Measurements from ENCODE around the gene PCNT. TPM values are rescaled to one million over a fixed set of nuclear protein-coding genes. Genes with fewer than 3 reads are reported as not detected.

Gene PCNT
- total and polyA plus RNA-seq, 9 of the 15 experiments (the other 6 are each of a cell fraction or from before 2014, with no cell fraction given) = 9.1 to 53.5 (median 31.3) TPM

DNA sequence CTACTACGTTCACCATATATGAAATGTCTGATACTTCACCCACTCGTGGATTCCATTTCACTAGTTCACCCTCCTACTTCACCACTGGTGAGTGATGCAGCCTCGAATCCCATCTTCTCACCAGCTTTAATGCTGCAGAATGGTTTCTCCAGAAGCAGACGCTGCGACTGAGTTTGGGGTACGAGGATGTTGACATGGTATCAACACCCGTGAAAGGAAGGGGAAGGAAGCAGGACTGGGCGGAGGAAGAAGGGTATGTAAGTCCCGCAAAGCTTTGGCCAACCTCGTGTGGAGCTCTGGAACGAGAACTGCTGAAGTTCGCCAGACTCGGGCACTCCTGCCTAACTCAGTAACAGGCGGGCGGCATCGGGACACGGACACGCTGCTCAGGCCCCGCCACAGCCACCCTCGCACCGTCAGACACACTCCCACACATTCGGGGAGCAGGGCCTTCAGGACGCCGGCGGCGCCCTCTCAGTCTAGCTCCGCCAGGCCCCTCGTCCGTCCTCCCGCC is 133.9 kb downstream of the PCNT start (continued):
- TF ChIP-seq ZNF12 (CRISPR knock-in tag; IDR thresholded peaks at IDR 0.05) (0 out of 2 replicates have a peak, but pooled peaks have one; percentile 48), SMAD4 (CRISPR knock-in tag; conservative IDR thresholded peaks at IDR 0.05) (0 out of 2 replicates have a peak, but pooled peaks have one; percentile 88), ZNF766 (CRISPR knock-in tag; conservative IDR thresholded peaks at IDR 0.05) (no peak), ZNF717 (CRISPR knock-in tag; IDR thresholded peaks at IDR 0.05) (no peak), MXI1 (IDR thresholded peaks at IDR 0.05; ENCODE audit: low read depth, low read length) (0 out of 2 replicates have a peak, but pooled peaks have one; percentile 9), RCOR1 (IDR thresholded peaks at IDR 0.05; ENCODE audit: borderline replicate concordance in 1 of 2, low read depth in 2 of 2, low read length in 2 of 2) (no peak), ZEB2 (IDR thresholded peaks at IDR 0.05) (0 out of 2 replicates have a peak, but pooled peaks have one; percentile 22), DACH1 (IDR thresholded peaks at IDR 0.05; ENCODE audit: partially characterized antibody) (no peak), XRCC3 (IDR thresholded peaks at IDR 0.05) (no peak), FOXP1 (CRISPR knock-in tag; IDR thresholded peaks at IDR 0.05) (0 out of 2 replicates have a peak, but pooled peaks have one; percentile 61), NFATC3 (IDR thresholded peaks at IDR 0.05) (no peak), ARID2 (IDR thresholded peaks at IDR 0.05) (0 out of 2 replicates have a peak, but pooled peaks have one; percentile 5), MTA2 (IDR thresholded peaks at IDR 0.05; ENCODE audit: low read depth) (0 out of 2 replicates have a peak, but pooled peaks have one; percentile 10), MYC (IDR thresholded peaks at IDR 0.05; ENCODE audit: low read depth, low read length) (no peak), MYC (CRISPR knock-in tag; IDR thresholded peaks at IDR 0.05; ENCODE audit: borderline replicate concordance, low read depth) (peak; percentile 96)
- TF ChIP-seq, protein P1, sequence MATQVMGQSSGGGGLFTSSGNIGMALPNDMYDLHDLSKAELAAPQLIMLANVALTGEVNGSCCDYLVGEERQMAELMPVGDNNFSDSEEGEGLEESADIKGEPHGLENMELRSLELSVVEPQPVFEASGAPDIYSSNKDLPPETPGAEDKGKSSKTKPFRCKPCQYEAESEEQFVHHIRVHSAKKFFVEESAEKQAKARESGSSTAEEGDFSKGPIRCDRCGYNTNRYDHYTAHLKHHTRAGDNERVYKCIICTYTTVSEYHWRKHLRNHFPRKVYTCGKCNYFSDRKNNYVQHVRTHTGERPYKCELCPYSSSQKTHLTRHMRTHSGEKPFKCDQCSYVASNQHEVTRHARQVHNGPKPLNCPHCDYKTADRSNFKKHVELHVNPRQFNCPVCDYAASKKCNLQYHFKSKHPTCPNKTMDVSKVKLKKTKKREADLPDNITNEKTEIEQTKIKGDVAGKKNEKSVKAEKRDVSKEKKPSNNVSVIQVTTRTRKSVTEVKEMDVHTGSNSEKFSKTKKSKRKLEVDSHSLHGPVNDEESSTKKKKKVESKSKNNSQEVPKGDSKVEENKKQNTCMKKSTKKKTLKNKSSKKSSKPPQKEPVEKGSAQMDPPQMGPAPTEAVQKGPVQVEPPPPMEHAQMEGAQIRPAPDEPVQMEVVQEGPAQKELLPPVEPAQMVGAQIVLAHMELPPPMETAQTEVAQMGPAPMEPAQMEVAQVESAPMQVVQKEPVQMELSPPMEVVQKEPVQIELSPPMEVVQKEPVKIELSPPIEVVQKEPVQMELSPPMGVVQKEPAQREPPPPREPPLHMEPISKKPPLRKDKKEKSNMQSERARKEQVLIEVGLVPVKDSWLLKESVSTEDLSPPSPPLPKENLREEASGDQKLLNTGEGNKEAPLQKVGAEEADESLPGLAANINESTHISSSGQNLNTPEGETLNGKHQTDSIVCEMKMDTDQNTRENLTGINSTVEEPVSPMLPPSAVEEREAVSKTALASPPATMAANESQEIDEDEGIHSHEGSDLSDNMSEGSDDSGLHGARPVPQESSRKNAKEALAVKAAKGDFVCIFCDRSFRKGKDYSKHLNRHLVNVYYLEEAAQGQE (IDR thresholded peaks at IDR 0.05; ENCODE audit: borderline replicate concordance) = no peak
- TF ChIP-seq, protein P1 (CRISPR knock-in tag; IDR thresholded peaks at IDR 0.05; ENCODE audit: low read depth) = no peak
- TF ChIP-seq, protein P2, sequence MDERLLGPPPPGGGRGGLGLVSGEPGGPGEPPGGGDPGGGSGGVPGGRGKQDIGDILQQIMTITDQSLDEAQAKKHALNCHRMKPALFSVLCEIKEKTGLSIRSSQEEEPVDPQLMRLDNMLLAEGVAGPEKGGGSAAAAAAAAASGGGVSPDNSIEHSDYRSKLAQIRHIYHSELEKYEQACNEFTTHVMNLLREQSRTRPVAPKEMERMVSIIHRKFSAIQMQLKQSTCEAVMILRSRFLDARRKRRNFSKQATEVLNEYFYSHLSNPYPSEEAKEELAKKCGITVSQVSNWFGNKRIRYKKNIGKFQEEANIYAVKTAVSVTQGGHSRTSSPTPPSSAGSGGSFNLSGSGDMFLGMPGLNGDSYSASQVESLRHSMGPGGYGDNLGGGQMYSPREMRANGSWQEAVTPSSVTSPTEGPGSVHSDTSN (CRISPR knock-in tag; IDR thresholded peaks at IDR 0.05; ENCODE audit: low read depth) = no peak
- TF ChIP-seq, protein P2 (tag; conservative IDR thresholded peaks at IDR 0.05; ENCODE audit: low read depth) = no peak
